NCI-H2171 treated with DMSO at 0.1 percent for 48 hours (cell line): ENCODE results near the gene NBPF11.
A peak's percentile ranks its signal among the peaks of the same experiment; 100 is the strongest.
"Not testable (repeated sequence)": the region's sequence is repeated elsewhere in the genome, so short reads cannot be mapped to it uniquely, and the experiment has no call there.

ENCODE experiments used
- DNase-seq: peaks from one replicate; lab custom pipeline; 2025; lab: John Stamatoyannopoulos, UW

NBPF11 gene, protein sequence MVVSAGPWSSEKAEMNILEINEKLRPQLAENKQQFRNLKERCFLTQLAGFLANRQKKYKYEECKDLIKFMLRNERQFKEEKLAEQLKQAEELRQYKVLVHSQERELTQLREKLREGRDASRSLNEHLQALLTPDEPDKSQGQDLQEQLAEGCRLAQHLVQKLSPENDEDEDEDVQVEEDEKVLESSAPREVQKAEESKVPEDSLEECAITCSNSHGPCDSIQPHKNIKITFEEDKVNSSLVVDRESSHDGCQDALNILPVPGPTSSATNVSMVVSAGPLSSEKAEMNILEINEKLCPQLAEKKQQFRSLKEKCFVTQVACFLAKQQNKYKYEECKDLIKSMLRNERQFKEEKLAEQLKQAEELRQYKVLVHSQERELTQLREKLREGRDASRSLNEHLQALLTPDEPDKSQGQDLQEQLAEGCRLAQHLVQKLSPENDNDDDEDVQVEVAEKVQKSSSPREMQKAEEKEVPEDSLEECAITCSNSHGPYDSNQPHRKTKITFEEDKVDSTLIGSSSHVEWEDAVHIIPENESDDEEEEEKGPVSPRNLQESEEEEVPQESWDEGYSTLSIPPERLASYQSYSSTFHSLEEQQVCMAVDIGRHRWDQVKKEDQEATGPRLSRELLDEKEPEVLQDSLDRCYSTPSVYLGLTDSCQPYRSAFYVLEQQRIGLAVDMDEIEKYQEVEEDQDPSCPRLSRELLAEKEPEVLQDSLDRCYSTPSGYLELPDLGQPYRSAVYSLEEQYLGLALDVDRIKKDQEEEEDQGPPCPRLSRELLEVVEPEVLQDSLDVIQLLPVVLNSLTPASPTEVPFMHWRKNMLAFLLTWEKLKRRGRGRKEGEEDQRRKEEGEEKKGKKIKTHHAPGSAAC

DNA sequence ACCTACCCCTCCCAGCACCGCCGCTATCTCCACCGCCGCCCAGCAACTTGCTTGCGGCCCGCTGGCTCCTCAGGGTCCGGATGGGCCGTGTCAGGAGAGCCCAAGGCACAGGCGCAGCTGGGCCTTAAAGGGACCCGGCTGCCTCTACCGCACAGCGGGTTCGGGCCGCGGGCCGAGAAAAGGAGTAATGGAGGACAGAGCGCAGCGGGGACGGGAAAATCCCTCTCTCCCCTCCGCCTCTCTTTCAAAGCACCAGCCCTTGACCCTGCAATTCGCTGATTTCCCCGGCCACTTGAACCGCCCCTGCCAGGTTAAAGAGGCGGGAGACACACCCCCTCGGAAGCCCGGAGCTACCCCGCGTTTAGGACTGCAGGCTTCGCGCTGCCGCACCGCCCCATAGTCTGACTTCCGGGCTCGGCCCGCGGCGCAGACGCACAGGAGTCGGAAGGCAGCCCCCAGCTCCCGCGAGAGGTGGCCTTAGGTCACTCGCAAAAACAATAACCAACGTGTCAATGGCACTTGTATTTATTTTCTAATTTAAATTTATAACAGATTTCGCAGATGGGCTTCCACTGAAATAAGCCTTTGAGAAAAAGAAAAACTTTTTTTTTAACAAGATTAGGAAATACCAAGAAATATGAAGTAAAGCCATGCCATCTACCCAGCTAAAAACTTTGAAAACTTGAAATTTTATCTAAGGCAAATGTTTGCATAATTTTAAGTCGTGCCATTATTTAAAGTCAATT lies at the start of gene NBPF11:
TSS of gene NBPF11 (minus strand) at position 371 of the 746 bp plus-strand sequence. CDS start 25,278 bp downstream, outside the sequence.
- DNase-seq: peak; percentile 73

DNA sequence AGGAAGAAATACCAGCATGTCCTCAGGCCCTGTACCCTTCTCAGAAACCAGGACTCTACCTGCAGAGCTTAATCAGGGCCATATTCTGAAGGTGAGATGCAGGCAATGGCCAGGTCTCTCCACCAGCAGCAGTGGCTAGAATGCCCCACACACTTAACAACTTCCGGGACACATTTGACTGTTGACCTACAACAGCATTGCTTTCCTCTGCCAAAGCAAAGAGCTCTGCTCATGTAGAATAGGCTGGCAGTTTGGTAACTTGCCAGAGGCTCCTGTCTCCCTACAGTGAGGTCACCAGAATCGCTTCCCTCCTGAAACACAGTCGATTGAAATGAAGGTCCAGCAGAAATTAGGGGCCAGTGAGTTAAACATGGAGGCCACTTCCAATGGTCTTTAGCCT lies 45.3 kb upstream of the NBPF11 start:
- not testable (repeated sequence) for DNase-seq

DNA sequence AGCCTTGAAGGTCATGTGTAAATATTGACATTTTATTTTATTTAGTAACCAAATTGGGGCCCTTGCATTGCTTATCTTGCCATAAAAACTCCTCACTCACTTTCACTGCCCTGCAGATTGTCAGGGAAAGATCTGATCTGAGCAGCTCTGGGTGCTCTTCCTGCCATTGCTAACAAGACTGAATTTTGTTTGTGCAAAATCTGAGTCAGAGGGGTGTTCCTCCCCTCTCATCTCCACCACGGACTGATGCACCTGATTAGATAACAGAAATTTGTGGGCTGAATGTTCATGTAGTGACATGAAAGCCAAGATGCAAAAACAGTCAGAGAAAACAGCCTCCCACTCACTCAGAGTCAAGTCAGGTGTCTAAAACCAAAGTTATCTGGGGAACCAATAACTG lies 44.9 kb upstream of the NBPF11 start:
- not testable (repeated sequence) for DNase-seq

DNA sequence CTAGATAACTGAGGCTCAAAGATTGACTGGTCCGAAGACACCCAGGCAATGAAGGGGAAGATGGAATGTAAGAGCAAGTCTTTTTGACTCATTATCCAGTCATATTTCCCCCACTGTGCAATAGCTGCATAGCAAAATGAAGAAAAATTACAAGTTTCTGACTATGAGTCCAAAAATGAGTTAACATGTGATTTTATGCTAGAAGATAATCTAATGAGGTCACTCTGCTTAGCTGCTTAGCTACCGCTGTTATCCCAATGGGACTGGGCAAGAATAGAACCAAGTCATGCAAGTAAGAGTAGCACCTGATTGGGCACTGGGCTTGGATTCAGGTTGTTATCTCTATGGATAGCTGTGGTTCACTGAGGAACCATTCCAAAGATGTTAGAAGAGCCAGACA lies 43.0 kb upstream of the NBPF11 start:
- not testable (repeated sequence) for DNase-seq

DNA sequence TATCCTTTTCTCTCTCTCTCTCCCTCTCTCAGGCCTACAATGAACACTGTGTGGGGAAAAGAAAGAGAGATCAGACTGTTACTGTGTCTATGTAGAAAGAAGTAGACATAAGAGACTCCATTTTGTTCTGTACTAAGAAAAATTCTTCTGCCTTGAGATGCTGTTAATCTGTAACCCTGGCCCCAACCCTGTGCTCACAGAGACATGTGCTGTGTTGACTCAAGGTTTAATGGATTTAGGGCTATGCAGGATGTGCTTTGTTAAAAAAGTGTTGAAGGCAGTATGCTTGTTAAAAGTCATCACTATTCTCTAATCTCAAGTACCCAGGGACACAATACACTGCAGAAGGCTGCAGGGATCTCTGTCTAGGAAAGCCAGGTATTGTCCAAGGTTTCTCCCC lies 36.7 kb upstream of the NBPF11 start:
- DNase-seq: not testable (repeated sequence)

DNA sequence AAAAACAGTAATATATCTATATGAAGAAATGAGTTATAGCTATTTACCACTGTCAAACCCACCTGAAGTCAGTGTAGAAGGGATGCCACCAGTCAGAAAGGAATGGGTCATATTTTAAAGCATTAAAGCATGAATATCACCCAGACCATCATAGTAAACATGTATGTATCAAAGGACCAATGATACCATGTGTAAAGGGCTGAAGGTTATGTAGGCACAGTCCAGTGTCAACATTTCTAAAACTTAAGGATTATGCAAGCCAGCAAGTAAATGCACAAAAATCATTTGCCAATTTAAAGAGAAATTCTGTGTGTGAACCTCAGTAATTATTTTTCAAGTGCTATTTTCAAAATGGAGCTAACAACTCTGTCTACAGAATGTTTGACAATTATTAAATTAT lies 26.6 kb upstream of the NBPF11 start:
- DNase-seq: not testable (repeated sequence)

DNA sequence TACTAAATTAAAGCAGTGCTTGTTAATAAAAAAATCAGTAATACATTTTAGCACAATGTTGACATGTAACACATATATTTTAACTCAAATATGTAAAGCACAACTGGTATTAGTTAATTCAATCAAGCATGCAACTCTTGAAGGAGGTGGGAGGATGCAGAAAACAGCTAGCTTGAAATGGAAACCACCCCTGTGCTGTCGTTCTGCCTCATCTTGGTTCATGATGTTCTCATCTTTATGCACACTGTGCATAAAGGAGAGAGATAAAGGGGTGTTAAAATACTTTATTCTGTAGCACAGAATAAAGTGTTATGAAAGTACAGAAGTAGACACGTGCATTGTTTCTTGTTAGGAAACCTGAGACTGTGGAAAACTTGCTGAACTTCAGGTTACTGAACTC lies 23.3 kb upstream of the NBPF11 start:
- not testable (repeated sequence) for DNase-seq

DNA sequence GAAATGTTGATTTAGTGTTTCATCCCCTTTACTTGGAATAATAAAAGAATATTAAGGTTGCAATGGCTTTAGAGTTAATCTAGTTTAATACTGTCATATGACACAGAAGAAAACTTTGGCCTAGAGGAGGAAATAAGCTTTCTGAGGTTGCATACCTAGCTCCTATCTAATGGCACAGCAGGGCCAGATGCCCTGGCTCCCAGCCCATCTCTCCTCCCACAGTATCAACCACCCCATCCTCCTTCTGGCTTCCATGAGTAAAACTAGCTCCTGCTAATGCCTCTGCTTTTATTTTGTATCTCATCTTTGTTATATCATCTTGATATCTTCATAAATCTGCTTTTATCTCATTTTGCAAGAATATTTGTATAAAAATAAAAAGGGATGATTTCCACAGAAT lies 19.9 kb upstream of the NBPF11 start:
- not testable (repeated sequence) for DNase-seq

DNA sequence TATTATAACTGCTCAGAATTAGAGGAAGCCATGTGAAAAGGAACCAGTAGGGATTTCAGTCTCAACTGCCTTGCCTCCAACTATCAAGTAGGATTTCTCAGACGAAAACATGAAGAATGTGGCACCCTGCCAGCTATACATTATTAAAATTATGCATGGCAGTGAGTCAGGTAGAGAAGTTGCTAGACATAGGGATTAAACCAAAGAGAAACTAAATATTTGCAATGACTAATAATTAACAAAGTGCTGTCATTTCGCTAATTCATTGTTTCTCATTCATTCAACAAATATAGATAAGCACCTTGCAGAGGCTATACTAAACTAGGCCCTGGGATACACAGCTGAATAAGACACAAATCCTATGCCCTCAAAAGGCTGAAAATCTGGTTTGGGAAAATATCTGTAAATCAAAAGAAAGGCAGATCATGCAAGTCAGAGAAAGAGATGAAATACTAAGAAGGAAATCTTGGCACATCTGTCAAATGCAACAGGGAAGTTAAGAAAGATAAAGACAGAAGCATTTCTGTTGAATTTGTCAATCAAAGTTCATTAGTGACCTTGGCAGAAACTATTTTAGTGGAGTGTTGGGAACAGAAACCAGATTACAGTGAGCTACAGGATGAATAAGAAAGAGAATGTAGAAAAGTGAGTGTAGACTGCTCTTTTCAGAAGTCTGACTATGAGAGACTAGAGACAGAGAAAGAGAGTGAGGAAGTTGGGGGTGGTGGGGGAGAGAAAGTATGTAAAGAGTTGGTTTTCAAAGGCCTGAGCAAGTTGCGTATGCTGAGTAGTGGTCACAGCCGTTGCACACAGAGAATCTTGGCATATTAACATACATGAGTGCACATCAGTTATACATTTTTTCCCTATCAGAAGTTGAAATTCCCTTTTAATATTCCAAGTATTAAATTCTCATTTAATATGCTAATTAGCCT lies 14.7 kb upstream of the NBPF11 start:
- DNase-seq: no peak

DNA sequence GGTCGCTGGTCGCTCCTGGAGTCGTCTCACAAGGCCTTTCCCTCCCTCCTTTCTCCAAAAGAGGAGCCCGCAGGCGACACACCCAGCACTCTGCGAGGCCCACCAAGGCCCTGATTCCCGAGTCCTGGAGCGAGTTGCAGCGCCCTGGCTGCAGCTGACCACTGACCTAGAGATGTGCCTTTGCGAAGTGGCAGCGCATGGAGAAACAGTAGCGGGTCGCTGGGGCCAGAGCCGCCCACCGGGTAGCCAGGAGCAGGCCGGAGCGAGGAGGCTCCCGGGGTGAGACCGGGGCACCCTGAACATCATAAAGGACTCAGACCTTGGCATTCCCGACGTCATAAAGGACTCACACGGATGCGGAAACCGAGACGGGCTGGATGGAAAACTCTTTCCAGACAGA lies 10.3 kb upstream of the NBPF11 start:
- no peak for DNase-seq

DNA sequence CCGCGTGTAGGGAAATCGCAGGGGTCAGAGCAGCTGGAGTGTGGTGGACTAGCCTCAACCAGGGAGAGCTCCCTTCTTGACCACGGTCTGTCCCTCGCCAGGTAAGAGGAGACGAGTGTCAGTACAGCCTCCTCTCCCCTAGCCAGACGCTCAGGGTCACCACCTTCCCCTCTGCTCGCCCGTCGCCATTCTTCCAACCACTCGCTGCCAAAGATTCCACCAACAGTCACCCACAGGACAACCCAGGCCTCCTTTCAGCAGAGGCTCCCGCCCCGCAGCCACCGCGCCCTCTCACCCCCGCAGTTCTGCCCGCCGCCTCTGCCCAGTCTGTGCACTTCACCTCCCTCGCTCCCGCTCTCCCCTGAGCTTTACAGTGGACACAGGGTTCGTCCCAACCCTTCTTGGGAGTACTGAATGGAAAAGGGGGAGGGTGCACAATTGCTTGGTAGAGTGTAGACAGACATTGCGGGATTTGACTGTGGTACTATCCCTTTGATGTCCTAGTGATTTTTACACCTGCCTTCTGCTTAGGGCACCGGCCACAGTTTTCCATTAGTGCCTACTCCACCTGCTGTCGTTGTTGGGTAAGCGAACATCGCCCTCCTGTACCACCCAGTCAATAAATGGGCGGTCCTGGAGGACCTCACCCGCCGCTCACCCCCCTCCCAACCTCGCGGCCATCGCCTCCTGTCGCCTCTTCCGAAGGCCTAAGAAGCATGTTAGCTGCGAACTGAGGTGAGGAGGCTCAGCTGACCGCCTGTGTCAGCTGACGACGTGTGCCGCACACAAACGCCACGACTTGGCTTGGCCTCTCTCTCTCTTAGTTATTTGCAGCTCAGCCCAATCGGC lies 9.2 kb upstream of the NBPF11 start:
- DNase-seq: no peak

DNA sequence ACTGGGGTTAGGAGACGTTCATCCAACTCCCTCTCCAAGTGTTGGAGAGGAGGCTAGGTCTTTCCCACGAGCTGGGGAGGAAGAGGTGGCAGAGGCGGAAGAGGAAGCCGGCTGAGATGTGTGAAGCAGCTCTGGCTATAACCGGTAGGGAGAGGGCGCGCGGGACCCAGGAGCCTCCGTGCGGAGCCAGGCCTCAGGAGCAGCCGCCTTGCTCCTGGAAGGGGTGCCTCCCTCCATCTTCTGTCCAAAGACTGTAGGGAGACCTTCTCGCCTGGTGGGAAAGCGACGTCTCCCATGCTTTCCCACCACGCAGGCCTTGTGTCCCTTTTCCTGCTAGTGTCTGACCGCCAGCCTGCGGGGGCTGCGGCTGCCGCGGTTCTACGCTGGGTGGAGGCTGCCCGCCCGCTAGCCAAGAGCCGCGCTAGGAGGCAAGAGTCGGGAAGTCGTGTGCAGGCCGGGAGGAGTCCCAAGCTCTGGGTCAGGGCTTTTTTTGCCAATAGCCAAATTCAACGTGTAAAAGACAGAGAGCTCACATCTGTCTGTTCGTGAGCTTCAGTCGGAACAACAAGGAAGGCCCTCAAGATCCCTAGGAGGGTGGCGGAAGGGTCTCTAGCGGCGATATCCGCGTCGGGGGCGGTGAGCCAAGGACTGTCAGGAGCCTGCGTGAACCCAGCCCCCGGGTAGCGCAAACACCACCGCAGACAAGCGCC lies 8.4 kb upstream of the NBPF11 start:
- DNase-seq: no peak

DNA sequence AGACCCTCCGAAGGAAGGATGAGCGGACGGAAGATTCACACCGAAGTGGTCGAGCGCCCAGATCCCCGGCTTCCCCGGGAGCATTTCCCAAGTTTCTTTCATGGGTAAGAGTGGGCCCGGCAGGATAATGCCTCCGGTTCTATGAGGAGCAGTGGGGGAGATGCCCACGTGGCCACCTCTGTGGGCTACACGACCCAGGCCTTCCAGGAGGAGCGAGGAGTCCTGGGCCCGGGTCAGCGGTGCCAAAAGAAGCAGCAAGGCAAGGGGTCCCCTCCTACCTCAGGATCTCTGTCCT lies 7.9 kb upstream of the NBPF11 start:
- no peak for DNase-seq

DNA sequence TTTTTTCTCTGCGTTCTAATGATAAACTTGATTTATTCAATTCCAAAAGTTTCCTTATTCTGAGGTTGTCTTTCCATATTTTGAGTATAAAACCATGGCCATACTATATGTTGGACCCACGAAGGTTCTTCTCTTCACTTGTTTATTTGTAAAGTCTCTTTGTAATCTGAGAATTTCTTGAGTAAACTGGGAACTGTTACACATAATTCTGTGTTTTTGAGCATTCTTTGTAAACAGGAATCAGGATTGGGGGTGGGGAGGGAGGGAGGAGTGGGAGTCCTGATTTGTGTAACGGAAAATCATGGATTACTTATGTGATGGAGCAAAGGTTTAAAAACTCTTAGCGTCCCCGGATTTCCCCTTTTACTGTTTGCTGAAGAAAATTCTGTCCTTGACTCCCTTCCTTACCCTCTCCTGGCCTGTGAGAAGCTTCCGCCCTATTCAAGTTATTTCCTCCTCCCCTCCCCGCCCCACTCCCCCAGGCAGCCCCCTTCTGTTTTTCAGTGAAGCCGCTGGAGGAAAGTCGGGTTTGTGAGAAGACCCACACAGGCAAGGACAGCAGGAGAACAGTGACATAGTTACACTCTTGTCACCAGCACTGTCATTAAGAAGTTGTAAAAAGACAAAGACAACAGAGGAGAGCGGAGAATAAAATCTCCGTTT lies 6.4 kb upstream of the NBPF11 start:
- DNase-seq: no peak

DNA sequence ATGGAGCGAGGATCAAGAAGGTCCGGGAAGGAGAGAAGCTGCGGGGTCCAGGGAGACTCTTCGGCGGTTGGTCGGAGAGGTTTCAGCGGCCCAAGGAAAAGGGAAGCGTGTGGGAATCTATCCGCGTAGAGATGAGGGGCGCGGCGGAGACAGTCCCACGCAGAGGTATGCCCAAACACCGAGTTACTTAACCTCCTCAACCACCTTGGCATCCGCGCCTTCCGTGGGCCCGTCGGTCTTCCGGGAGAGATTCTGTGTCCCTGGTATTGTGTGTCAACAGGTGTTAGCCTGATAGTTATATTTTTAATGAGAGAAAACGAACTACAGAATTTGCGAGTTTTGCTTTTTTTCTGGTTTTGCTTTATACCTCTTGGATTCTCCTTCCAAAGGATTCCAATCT lies 5.7 kb upstream of the NBPF11 start:
- DNase-seq: not testable (repeated sequence)

DNA sequence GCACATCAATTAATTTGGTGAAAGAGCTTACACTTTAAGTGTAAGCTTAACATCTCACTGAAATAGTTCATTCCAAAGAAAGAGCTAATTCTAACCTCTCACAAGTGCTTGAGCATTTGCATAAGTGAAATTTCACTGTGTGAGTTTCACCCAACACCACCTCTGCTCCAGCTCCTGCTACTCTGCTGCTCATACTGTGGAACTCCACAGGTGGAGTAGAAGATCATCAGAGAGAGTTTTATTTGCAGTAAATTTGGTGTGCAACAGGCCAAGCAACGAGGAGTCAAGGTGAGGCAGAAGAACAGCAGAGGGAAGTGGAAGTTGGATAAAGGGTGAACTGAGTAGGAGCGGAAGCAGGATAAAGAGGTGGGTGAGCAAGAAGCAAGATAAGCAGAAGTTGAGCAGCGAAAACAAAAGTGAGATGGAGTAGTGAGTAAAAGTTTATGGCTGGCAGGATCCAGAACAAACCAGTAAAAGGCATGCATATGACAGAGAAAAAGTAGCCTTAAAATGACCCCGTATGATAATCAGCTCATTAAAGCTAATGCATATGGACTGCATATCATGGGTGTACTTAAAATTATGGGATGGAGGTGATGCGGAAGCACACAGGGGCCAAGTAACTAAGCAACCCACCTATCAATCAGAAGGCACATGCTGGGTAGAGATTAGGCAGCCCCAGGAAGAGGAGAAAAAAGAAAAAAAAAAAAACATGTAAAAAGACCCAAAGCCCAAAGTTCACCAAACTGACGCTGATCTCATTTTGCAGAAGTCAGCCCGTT lies 3.6 kb upstream of the NBPF11 start:
- not testable (repeated sequence) for DNase-seq

DNA sequence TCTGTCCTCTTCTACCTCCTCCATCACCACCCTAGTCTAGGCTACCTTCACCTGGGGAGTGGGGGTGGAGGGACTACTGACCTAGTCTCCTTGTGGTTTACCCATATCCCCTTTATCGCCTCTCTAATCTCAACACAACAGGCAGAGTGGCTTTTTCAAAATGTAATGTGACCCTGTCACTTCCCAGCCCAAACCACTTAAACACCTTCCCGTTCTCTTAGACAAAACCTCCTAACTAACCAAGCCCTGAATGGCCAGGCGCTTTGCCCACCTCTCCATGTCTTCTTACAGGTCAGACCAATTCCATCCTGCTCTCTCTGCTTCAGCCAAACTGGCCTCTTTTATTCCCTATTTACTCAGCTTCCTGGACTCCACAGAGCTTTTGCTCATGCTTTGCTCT lies 714 bp upstream of the NBPF11 start:
- DNase-seq: not testable (repeated sequence)

DNA sequence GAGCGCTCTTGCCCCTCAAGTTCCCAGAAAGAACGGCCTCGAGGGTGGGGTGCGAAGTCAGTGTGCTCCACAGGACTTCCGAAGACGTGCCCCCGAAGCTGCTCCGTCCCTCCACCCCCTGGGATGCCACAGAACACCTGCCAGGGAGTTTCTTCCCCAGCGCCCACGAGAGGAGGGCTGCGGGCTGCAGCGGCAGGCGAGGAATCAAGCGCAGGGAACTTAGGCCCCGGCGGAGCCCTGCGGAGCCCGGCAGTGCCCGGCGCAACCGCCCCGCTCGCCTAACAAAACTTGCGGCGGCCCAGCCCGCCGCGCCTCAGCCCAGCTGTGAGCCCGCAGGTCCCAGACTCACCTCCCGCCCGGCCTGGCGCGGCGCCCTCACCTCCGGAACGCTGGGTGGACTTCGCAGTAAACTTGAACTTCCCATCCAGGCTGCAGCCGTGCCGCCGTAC lies 686 bp downstream of the NBPF11 start:
- DNase-seq: peak; percentile 3
